ENCODE results near the gene GXYLT2. TPM values are rescaled to one million over a fixed set of nuclear protein-coding genes. Genes with fewer than 3 reads are reported as not detected.

The GXYLT2 gene
- total RNA-seq, 3 donors from 2014 or later = 5.3 to 12.5 (median 6.1) TPM

- H3K9me3 ChIP-seq = no peaks in the 10 kb centered on the region
- no peak overlapping the region for H3K4me3 ChIP-seq
- no peak for DNase-seq
- intact Hi-C loops (cut with DNase I, micrococcal nuclease) = no loop called here
- peaks cover 3% of the 10 kb centered on the region for H3K4me1 ChIP-seq (ENCODE audit: low read depth)
- ATAC-seq = no peak
- no peak for TF ChIP-seq CTCF (IDR thresholded peaks at IDR 0.05)
- no peaks in the 10 kb centered on the region for H3K36me3 ChIP-seq (ENCODE audit: low read depth)
These were observed 121.9 kb downstream of the GXYLT2 start for GRCh38 chr3:73009750-73010149.

- TF ChIP-seq CTCF (IDR thresholded peaks at IDR 0.05) = no peak
- intact Hi-C loops (cut with DNase I, micrococcal nuclease) = no loop called here
- H3K36me3 ChIP-seq (ENCODE audit: low read depth) = no peaks in the 10 kb centered on the region
- ATAC-seq (no peak), DNase-seq (no peak)
- no peak overlapping the region for H3K4me3 ChIP-seq
- H3K4me1 ChIP-seq (ENCODE audit: low read depth) = peaks cover 3% of the 10 kb centered on the region
- H3K9me3 ChIP-seq = no peaks in the 10 kb centered on the region
These were observed 122.3 kb downstream of the GXYLT2 start for GRCh38 chr3:73010158-73010557.

- no peak for TF ChIP-seq CTCF (IDR thresholded peaks at IDR 0.05)
These were observed 130.5 kb downstream of the GXYLT2 start for GRCh38 chr3:73018298-73018697.

GRCh38 chr3:73018790-73019441 is 131.1 kb downstream of the GXYLT2 start:
- no peaks in the 10 kb centered on the region for H3K9me3 ChIP-seq
- no peak for TF ChIP-seq CTCF (IDR thresholded peaks at IDR 0.05)
- H3K4me3 ChIP-seq = no peak overlapping the region
- H3K4me1 ChIP-seq (ENCODE audit: low read depth) = peaks cover 6% of the 10 kb centered on the region
- DNase-seq (no peak), ATAC-seq (no peak)
- H3K36me3 ChIP-seq (ENCODE audit: low read depth) = no peaks in the 10 kb centered on the region
- intact Hi-C loops (cut with DNase I, micrococcal nuclease) = no loop called here

More at GRCh38 chr3:73018298-73018697, 130.5 kb downstream of the GXYLT2 start:
- Histone ChIP-seq H3K9me3 (no peaks in the 10 kb centered on the region), H3K4me3 (no peak overlapping the region), H3K36me3 (ENCODE audit: low read depth) (no peaks in the 10 kb centered on the region), H3K4me1 (ENCODE audit: low read depth) (peaks cover 6% of the 10 kb centered on the region)
- DNase-seq = no peak
- intact Hi-C loops (cut with DNase I, micrococcal nuclease) = no loop called here
- ATAC-seq = no peak

- Histone ChIP-seq H3K9me3 (no peaks in the 10 kb centered on the region), H3K4me1 (ENCODE audit: low read depth) (peaks cover 22% of the 10 kb centered on the region), H3K4me3 (no peak overlapping the region), H3K36me3 (ENCODE audit: low read depth) (no peaks in the 10 kb centered on the region)
- TF ChIP-seq CTCF (IDR thresholded peaks at IDR 0.05) = no peak
- DNase-seq (no peak), ATAC-seq (no peak)
- intact Hi-C loops (cut with DNase I, micrococcal nuclease) = no loop called here
These were observed 133.5 kb downstream of the GXYLT2 start for GRCh38 chr3:73021301-73021835.
